ENCODE measurements around the gene SLIT3.

DNA sequence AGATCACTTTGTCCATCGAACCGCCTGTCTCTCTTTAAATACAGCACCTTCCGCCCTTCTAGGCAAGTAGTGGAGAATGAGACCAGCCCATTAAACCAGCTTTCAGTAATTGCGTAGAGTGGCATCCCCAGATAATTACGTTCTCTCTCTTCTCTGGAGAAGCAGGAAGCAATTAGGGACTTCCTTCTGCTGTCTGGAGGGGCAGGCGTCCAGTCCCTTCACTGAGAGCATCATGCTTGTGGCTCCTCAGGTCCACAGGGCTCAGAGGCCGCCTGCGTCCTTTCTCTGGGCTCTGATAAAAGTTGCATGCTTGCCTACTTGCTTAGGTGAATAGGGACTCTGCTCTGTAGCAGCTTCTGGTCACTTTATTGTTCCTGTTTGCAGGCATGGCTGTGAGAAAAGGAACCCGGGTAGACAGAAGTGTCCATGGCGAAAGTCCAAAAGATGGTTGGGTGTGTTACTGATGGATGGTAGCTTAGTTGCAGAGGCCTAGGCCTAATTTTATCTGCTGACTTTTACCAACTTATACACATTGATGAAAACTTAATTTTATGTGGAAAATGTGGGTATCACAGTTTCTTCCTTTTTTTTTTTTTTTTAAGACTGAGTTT, 422.7 kb downstream of the SLIT3 start:
- TF ChIP-seq CEBPB (IDR thresholded peaks at IDR 0.05; ENCODE audit: low read depth) (no peak), EZH2phosphoT487 (IDR thresholded peaks at IDR 0.05; ENCODE audit: borderline replicate concordance) (no peak), EZH2 (IDR thresholded peaks at IDR 0.05) (no peak), POLR2AphosphoS5 (IDR thresholded peaks at IDR 0.05; ENCODE audit: low read depth, low read length) (no peak), POLR2A (IDR thresholded peaks at IDR 0.05; ENCODE audit: borderline replicate concordance, extremely low read depth, insufficient read depth, insufficient read length) (no peak), FOSL1 (IDR thresholded peaks at IDR 0.05; ENCODE audit: low read depth) (no peak), MAX (IDR thresholded peaks at IDR 0.05) (no peak)
- TF ChIP-seq, protein P1, sequence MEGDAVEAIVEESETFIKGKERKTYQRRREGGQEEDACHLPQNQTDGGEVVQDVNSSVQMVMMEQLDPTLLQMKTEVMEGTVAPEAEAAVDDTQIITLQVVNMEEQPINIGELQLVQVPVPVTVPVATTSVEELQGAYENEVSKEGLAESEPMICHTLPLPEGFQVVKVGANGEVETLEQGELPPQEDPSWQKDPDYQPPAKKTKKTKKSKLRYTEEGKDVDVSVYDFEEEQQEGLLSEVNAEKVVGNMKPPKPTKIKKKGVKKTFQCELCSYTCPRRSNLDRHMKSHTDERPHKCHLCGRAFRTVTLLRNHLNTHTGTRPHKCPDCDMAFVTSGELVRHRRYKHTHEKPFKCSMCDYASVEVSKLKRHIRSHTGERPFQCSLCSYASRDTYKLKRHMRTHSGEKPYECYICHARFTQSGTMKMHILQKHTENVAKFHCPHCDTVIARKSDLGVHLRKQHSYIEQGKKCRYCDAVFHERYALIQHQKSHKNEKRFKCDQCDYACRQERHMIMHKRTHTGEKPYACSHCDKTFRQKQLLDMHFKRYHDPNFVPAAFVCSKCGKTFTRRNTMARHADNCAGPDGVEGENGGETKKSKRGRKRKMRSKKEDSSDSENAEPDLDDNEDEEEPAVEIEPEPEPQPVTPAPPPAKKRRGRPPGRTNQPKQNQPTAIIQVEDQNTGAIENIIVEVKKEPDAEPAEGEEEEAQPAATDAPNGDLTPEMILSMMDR (IDR thresholded peaks at IDR 0.05 in 2 of 3, conservative IDR thresholded peaks at IDR 0.05 in 1 of 3; ENCODE audit: borderline replicate concordance in 1 of 3, insufficient read depth in 1 of 3, low read depth in 2 of 3, low read length in 2 of 3), result no peak
- TF ChIP-seq, protein P2, sequence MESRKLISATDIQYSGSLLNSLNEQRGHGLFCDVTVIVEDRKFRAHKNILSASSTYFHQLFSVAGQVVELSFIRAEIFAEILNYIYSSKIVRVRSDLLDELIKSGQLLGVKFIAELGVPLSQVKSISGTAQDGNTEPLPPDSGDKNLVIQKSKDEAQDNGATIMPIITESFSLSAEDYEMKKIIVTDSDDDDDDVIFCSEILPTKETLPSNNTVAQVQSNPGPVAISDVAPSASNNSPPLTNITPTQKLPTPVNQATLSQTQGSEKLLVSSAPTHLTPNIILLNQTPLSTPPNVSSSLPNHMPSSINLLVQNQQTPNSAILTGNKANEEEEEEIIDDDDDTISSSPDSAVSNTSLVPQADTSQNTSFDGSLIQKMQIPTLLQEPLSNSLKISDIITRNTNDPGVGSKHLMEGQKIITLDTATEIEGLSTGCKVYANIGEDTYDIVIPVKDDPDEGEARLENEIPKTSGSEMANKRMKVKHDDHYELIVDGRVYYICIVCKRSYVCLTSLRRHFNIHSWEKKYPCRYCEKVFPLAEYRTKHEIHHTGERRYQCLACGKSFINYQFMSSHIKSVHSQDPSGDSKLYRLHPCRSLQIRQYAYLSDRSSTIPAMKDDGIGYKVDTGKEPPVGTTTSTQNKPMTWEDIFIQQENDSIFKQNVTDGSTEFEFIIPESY (IDR thresholded peaks at IDR 0.05; ENCODE audit: extremely low read depth, insufficient replicate concordance, low read length), result no peak

All from HCT116 (cell line).